NCI-H146 (cell line): ENCODE data around the gene OR6K2.
"Not testable (repeated sequence)": the region's sequence is repeated elsewhere in the genome, so short reads cannot be mapped to it uniquely, and the experiment has no call there.

ENCODE experiments used
- DNase-seq: peaks from one replicate; lab custom pipeline; 2025; lab: John Stamatoyannopoulos, UW

OR6K2 gene, protein sequence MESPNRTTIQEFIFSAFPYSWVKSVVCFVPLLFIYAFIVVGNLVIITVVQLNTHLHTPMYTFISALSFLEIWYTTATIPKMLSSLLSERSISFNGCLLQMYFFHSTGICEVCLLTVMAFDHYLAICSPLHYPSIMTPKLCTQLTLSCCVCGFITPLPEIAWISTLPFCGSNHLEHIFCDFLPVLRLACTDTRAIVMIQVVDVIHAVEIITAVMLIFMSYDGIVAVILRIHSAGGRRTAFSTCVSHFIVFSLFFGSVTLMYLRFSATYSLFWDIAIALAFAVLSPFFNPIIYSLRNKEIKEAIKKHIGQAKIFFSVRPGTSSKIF

GRCh38 chr1:158700552-158700951, at the start of gene OR6K2:
Gene OR6K2 (minus strand): TSS chr1:158700652. CDS start chr1:158700652, 0 bp downstream.
- DNase-seq, result no peak

GRCh38 chr1:158735848-158736247, 35.4 kb upstream of the OR6K2 start:
- DNase-seq, result no peak

GRCh38 chr1:158732524-158732923, 32.1 kb upstream of the OR6K2 start:
- no peak for DNase-seq

DNA sequence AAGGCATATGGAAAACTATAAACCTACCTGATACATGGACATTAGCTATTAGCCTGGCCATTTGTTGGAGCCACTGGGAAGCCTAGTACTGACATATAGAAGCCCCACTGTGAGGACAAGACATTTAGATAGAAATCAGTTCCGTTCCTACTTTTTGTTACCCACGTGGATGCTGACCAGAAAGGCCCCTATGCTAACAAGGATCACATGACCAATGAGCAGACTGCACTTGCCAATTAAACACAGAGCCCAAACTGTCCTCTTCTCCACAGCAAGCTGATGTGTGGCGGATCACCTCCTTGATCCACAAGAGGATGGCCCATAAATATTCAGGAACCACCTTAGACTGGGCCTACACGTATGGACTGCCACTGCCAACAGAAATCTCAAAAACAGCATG, 31.3 kb upstream of the OR6K2 start:
- DNase-seq, result no peak

DNA sequence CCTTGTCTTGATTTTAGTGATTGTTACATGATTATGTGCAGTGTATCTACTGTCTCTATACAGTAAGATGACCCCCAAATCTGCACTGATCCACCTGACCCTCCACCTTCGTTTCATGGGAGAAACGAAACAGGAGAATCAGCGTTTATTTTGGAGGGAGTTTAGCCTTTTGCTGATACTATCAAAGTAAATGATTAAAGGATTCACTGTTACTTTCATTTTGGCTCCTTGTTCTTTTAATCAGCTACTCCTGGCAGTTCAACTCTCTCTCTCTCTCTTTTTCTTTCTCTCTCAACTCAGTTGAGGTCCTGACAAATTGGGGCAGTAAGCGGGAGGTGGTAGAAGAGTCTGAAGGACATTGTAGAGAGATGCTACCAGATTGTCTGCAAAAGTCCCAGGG, 30.0 kb upstream of the OR6K2 start:
- no peak for DNase-seq

DNA sequence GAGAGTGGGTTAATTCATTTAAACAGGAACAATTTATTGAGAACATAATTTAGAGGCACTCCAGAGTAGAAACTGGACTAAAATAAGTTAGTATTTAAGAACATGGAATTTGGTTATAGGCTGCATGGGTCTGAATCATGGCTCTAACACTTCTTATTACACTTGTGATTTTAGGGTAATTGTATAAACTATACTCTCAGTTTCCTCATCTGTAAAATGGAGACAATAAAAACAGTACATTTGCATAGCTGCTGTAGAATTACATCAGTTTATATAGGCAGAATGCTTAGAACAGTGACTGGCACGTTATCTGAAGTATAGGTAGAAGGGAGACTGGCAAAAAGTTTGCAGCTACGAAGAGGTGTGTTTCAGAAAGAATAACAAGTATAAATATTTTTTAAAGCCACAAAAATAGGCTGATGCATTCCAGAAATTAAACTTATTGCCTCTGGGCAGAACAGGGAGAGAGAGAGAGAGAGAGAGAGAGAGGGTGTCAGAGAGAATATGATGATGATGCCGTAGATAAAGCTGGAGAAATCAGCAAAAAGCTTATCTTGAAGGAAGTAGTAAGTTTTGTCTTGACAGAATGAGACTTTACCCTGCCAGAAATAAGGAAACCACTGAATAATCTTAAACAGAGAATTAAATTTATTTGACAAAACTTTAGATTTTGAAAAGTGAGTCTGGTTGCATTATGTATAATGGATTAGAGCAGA, 28.2 kb upstream of the OR6K2 start:
- DNase-seq, result no peak

DNA sequence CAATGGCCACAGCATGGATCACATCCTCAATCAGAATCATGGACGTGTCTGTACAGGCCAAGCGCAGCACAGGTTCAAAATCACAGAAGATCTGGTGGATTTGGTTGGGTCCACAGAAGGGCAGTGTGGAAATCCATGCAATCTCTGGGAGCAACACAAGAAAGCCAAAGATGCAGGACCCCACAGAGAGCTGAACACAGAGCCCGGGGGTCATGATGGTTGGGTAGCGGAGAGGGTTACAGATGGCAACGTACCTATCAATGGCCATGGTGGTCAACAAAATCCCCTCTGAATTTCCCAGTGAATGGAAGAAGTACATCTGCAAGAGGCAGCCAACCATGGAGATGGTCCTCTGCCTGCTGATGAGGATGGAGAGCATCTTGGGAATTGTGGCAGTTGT, 24.0 kb upstream of the OR6K2 start:
- no peak for DNase-seq

GRCh38 chr1:158720620-158721019, 20.2 kb upstream of the OR6K2 start, which contains the start of gene OR6K3:
Gene OR6K3 (minus strand): TSS chr1:158720720. CDS start chr1:158718115, 2,605 bp downstream.
- no peak for DNase-seq

DNA sequence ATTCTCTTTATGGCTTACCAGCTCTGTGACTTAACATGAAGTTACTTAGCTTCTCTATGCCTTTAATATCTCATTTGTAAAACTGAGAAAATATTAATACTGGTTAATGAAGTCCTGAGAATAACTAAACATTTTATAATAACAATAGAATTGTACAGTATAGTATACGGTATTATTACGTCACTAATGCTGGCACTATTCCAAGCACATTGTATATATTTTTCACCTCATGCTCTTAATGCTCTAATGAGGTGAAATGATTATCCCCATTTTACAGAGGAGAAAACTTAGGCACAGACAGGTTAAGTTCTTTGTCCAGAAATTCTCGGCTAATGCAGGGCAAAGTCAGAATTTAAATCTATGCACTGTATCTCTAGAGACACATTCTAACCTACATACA, 19.2 kb upstream of the OR6K2 start:
- DNase-seq, result no peak

DNA sequence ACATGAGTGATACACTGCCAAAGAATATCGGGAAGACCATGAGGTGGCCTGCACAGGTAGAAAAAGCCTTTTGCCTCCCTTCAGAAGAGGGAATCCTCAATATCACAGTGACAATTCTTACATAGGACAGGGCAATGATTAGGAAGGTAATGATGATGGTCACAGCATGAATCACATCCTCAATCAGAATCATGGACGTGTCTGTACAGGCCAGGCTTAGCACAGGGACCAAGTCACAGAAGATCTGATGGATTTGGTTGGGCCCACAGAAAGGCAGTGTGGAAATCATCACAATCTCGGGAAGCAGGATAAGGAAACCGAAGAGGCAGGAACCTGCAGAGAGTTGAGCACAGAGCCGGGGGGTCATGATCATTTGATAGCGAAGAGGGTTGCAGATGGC, 16.9 kb upstream of the OR6K2 start:
- DNase-seq, result no peak

GRCh38 chr1:158716335-158716734, 15.9 kb upstream of the OR6K2 start:
- no peak for DNase-seq

DNA sequence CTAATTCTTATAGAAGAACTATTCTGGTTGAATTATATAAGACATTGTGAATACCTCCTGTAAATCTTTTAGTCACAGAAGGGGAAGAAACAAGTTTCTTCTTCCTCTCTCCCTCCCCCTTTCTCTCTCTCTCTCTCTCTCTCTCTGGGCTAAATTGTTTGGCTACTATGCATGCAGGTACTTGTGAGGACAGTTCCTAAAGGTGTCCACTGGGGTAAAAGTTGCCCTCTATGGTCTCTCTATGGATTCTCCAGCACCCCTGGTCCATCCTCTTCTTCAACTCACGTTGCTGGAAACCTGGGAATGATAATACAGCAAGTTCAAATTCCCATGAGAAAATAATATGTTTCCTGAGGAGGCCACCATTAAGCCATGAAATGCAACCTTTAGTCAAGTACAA, 14.3 kb upstream of the OR6K2 start:
- DNase-seq, result no peak

- DNase-seq, result no peak
Measured at GRCh38 chr1:158711098-158711497, 10.6 kb upstream of the OR6K2 start.

- DNase-seq, result no peak
Measured at GRCh38 chr1:158706096-158706495, 5.6 kb upstream of the OR6K2 start.

- no peak for DNase-seq
Measured at GRCh38 chr1:158694596-158694995, 5.9 kb downstream of the OR6K2 start.

DNA sequence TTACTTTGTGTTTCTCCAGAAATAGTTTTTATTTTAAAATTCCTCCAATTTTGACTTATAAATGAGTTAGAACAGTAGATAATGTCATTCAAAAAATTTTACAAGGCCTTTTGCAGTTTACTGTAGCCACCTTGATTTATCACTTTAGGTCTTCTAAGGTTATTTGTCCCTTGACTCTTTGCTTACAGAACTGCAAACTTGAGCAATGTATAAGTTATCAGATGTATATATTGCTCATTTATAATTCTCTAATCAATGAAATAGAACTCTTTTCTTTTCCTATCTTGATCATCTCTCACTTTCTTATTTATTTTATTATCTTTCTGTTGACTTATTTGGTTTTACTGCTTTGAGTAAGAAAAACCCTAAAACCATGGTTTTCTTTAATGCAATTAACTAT, 8.1 kb downstream of the OR6K2 start:
- DNase-seq, result no peak

GRCh38 chr1:158691907-158692306, 8.5 kb downstream of the OR6K2 start:
- no peak for DNase-seq

GRCh38 chr1:158691149-158691548, 9.3 kb downstream of the OR6K2 start:
- DNase-seq, result not testable (repeated sequence)

GRCh38 chr1:158689875-158690274, 10.6 kb downstream of the OR6K2 start:
- DNase-seq, result no peak

DNA sequence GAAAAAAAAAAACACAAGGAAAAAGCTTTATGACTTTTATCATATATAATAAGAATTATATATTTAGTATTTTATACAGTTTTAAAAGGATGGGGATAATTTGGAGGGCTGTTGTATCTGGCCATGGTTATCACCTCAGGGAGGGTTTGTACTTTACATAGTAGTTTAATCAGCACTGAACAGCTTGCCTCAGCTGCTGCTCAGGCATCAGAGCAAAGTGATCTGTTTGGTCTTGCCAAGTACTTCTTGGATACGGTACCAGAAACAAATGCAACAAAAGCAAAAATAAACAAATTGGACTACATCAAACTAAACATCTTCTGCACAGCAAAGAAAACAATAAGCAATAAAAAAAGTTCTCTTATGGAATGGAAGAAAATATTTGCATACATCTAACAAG, 11.3 kb downstream of the OR6K2 start:
- no peak for DNase-seq

DNA sequence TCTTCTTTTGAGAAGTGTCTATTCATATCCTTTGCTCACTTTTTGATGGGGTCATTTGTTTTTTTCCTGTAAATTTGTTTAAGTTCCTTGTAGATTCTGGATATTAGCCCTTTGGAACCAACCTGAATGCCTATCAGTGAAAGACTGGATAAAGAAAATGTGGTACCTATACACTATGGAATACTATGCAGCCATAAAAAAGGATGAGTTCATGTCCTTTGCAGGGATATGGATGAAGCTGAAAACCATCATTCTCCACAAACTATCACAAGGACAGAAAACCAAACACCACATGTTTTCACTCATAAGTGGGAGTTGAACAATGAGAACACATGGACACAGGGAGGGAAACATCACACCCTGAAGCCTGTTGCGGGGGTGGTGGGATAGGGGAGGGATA, 12.1 kb downstream of the OR6K2 start:
- DNase-seq, result not testable (repeated sequence)

- no peak for DNase-seq
Measured at GRCh38 chr1:158687037-158687436, 13.4 kb downstream of the OR6K2 start.
